ENCODE results near the gene NCKAP5. TPM values are rescaled to one million over a fixed set of nuclear protein-coding genes. Genes with fewer than 3 reads are reported as not detected.

Gene NCKAP5
- total RNA-seq, 2 experiments from 2014 or later: not detected

DNA sequence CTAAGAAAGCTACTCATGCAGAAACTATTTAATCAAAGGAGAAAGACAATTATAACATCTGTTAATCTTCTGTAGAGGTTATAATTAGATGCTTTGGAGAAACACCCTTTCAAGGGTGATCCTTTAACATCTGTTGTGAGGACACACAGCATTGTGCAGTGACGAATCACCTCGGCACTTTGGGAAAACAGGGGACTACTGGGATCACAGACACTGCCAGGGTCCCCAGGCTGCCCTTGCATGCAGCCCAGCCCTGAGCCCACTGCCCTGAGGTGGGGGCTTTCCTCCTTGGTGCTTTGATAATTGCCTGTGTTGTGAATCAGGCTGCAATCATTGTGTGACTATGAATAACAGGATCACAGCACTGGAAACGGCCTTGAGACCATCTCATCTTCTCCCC is 10.6 kb downstream of the NCKAP5 start:
- ATAC-seq: no peak
- POLR2A ChIA-PET: no interaction called here
- CTCF ChIA-PET: no interaction called here
- intact Hi-C loops (cut with micrococcal nuclease): no loop called here
- no peak overlapping the region for H3K4me3 Mint-ChIP-seq
- H3K27me3 Mint-ChIP-seq: no peaks in the 10 kb centered on the region
- no peak overlapping the region for H3K27ac Mint-ChIP-seq
- TF ChIP-seq, protein P1, sequence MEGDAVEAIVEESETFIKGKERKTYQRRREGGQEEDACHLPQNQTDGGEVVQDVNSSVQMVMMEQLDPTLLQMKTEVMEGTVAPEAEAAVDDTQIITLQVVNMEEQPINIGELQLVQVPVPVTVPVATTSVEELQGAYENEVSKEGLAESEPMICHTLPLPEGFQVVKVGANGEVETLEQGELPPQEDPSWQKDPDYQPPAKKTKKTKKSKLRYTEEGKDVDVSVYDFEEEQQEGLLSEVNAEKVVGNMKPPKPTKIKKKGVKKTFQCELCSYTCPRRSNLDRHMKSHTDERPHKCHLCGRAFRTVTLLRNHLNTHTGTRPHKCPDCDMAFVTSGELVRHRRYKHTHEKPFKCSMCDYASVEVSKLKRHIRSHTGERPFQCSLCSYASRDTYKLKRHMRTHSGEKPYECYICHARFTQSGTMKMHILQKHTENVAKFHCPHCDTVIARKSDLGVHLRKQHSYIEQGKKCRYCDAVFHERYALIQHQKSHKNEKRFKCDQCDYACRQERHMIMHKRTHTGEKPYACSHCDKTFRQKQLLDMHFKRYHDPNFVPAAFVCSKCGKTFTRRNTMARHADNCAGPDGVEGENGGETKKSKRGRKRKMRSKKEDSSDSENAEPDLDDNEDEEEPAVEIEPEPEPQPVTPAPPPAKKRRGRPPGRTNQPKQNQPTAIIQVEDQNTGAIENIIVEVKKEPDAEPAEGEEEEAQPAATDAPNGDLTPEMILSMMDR (IDR thresholded peaks at IDR 0.05): no peak
- no peak for DNase-seq
- H3K4me1 Mint-ChIP-seq (ENCODE audit: low read depth): no peaks in the 10 kb centered on the region
- H3K9me3 Mint-ChIP-seq: no peaks in the 10 kb centered on the region
- H3K36me3 Mint-ChIP-seq (ENCODE audit: low read depth): no peaks in the 10 kb centered on the region

DNA sequence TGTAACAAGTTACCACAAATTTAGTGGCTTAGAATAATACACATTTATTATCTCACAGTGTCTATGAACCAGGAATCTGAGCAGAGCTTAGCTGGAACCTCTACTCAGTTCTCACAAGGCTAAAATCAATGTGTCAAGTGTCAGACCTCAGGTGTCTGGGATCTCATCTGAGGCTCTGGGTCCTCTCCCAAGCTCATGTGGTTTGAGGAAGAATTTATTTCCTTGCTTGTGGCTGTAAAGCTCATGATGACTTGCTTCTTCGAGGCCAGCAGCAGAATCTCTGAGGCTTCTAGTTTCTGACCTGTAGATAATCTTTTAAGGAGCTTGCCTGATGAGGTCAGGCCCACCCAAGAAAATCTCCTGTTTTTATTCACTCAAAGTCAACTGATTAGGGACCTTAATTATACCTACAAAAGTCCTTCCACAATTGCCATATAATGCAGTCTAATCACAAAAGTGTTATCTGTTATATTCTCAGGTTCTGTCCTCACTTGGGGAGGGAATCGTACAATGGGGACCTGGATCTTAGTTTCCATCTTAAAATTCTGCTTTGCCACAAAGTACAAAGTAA is 14.3 kb downstream of the NCKAP5 start:
- ATAC-seq: no peak
- CTCF ChIA-PET: no interaction called here
- Mint-ChIP-seq H3K27ac (no peak overlapping the region), H3K4me3 (no peak overlapping the region), H3K4me1 (ENCODE audit: low read depth) (no peaks in the 10 kb centered on the region), H3K9me3 (no peaks in the 10 kb centered on the region), H3K27me3 (no peaks in the 10 kb centered on the region), H3K36me3 (ENCODE audit: low read depth) (no peaks in the 10 kb centered on the region)
- TF ChIP-seq, protein P1 (IDR thresholded peaks at IDR 0.05): no peak
- intact Hi-C loops (cut with micrococcal nuclease): no loop called here
- DNase-seq: no peak
- POLR2A ChIA-PET: no interaction called here

DNA sequence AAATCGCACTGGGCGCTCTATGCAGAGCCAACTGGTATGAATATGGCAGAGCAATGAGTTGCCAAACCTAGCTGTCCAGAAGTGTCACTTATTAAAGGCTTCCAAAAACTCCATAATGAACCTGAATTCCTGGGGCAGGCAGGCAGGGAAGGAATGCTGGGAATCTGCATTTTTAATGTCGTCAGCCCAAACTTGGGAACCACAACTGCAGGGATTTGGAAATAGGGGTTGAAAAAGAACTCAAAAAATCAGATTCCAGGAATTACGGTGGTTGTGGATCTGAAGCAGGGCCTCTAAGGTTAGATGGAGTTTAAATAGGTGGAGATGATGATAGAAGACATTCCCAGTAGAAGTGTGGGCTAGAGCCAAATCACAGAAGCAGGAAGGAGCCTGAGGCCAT is 15.0 kb downstream of the NCKAP5 start:
- ChIA-PET CTCF (no interaction called here), POLR2A (no interaction called here)
- no peaks in the 10 kb centered on the region for H3K9me3 Mint-ChIP-seq
- H3K36me3 Mint-ChIP-seq (ENCODE audit: low read depth): no peaks in the 10 kb centered on the region
- H3K27me3 Mint-ChIP-seq: no peaks in the 10 kb centered on the region
- TF ChIP-seq, protein P1 (IDR thresholded peaks at IDR 0.05): no peak
- H3K27ac Mint-ChIP-seq: no peak overlapping the region
- DNase-seq: no peak
- intact Hi-C loops (cut with micrococcal nuclease): no loop called here
- H3K4me1 Mint-ChIP-seq (ENCODE audit: low read depth): no peaks in the 10 kb centered on the region
- H3K4me3 Mint-ChIP-seq: no peak overlapping the region
- ATAC-seq: no peak

DNA sequence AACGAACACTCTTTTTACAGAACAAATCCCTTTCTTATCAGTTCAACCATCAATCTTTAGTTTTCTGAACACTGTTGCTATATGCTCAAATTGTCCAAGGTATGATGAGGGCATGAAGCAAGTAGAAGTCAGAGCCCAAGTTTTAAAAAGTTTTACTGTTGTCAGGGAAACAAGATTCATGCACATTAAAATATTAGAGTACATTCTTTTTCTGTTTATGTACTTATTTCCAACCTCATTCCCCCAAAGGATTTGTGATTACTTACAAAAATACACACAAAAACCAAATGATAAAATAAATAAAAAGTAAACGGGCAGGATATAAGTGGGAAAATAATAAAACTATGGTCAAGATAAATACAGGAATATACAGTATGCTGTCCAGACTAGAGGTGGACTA is 15.4 kb downstream of the NCKAP5 start:
- TF ChIP-seq, protein P1 (IDR thresholded peaks at IDR 0.05): no peak
- Mint-ChIP-seq H3K9me3 (no peaks in the 10 kb centered on the region), H3K27ac (no peak overlapping the region), H3K4me3 (no peak overlapping the region), H3K36me3 (ENCODE audit: low read depth) (no peaks in the 10 kb centered on the region), H3K27me3 (no peaks in the 10 kb centered on the region), H3K4me1 (ENCODE audit: low read depth) (no peaks in the 10 kb centered on the region)
- ATAC-seq (no peak), DNase-seq (no peak)
- ChIA-PET CTCF (no interaction called here), POLR2A (no interaction called here)
- intact Hi-C loops (cut with micrococcal nuclease): no loop called here

DNA sequence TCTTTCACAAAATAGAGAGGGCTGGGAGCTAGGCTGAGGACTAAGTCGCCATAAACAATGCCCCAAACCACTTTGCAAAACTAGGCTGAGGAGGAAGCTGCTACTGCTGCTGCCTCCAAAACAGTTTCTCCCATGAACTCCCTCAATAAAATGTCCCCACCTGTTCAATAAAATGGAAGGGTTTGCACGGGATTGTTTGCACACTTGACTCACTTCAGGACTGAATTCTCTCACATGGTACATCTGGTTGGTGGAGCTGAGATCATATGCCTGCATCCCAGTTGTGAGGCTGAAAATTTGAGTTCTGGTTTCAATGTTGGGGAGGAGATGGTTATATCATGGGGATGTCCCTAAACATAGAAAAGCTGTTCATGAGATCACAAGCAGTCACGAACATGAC is 26.5 kb downstream of the NCKAP5 start:
- no peak for ATAC-seq

More for the DNA sequence above, 26.5 kb downstream of the NCKAP5 start:
- intact Hi-C loops (cut with micrococcal nuclease): no loop called here
- TF ChIP-seq, protein P1 (IDR thresholded peaks at IDR 0.05): no peak
- H3K27ac Mint-ChIP-seq: no peak overlapping the region
- CTCF ChIA-PET: no interaction called here
- H3K4me3 Mint-ChIP-seq: no peak overlapping the region
- peaks cover 3% of the 10 kb centered on the region for H3K27me3 Mint-ChIP-seq
- no peaks in the 10 kb centered on the region for H3K4me1 Mint-ChIP-seq (ENCODE audit: low read depth)
- POLR2A ChIA-PET: no interaction called here
- no peak for DNase-seq
- H3K9me3 Mint-ChIP-seq: peaks cover 2% of the 10 kb centered on the region
- no peaks in the 10 kb centered on the region for H3K36me3 Mint-ChIP-seq (ENCODE audit: low read depth)
